GM21367 (cell line): ENCODE measurements around the gene MAGI1.

Experiments used
- ATAC-seq: cut with Tn5 transposase; IDR thresholded peaks from one replicate; pipeline ENCODE4 v1.9.1; 2021; ENCODE audit not compliant: unreplicated experiment

MAGI1 gene

GRCh38 chr3:65401359-65402305 is 637.1 kb downstream of the MAGI1 start:
- ATAC-seq: no peak

DNA sequence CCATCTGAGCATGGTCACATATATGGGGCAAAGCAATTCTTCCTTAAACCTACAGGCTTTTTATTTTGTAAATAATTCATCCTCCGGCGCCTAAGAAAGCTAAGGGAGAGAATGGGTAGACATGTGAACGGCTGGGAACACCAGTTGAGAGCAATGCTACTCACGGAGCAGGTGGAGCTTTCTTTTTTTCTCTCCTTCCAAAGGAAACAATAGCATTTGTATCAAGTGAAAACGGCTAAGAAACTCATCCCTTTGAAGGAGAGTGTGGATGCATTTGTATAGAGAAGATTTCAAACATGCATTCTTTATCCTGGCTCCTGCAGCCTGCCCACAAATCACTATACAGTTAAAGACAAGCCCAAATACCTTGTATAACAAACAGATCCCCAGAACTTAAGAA is 637.8 kb downstream of the MAGI1 start:
- ATAC-seq: no peak

DNA sequence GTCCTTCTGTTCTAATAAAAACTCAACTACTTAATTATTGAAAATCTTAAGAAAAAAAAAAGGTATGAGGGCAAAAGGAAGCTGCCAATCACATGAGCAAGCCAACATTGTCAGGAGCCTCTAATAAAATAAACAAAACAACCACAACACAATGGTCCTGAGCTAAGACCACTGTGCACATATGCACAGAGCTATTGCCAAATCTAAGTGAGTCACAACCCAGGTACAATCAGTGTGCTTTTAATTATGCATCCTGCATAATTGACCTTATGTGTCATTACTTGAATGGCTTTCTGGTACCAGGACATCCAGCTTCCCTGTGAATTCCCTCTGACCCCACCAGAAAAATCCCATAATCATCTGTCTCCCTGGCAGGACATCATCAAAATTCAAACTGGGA is 639.8 kb downstream of the MAGI1 start:
- no peak for ATAC-seq

- ATAC-seq: no peak
Observed at GRCh38 chr3:65396078-65396477, 642.6 kb downstream of the MAGI1 start.

DNA sequence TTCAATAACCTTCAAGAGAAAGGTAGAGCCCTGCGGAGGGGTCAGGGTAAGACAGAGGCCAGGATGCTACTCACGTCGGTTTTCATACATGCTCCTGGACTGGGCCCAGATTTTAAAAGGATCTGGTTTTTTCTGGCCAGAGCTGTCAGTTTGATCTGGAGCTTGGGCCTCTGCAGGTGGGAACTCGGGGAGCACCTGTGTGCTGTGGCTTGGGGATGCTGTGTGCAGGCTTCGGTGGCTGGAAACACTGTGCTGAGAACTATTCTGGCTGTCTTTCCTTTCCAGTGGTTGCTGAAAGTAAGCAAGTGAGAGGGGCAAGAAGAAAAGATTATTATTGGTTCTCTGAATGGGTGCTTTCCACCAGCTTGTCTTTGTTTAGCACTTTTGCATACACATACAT is 647.6 kb downstream of the MAGI1 start:
- ATAC-seq: no peak

DNA sequence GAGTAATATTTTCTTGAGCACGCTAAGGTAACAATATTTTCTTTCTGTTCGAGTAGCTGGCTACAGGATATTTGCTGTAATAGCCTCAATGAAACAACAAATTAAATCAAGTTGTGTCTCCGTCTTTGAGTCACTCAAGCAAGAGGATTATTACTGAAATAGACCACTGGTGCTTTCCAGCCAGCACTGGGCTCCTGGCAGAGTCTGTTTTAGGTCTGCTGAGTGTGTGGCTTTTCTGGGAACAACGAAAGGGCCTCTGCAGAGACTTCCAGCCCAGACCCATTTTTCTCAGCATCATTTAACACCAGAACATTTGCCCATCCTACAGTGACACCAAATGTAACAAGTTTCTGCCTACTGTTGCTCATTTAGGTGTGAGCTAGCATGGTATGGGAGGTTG is 652.9 kb downstream of the MAGI1 start:
- ATAC-seq: no peak

- no peak for ATAC-seq
Observed at GRCh38 chr3:65381496-65382010, 657.2 kb downstream of the MAGI1 start.

- ATAC-seq: no peak
Observed at GRCh38 chr3:65379223-65379622, 659.5 kb downstream of the MAGI1 start.

- no peak for ATAC-seq
Observed at GRCh38 chr3:65377637-65378036, 661.1 kb downstream of the MAGI1 start.

DNA sequence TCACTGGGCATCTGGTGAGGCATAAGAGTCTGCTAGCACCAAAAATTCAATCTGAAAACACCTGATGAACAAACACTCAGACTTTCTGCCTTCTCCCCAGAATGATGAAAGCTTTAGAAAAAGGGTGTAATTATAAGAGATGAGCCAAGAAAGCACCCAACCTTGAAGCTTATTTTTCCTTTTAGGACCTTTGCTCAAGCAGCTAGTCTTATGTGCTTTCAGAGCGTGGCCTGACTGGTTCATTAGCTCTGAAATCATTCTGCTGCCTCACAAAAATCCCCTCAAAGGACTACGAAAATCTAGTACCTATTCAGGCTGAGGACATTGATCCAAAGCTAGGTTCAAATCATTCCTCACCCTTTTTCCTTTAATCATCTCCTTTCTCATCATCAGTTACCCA is 662.3 kb downstream of the MAGI1 start:
- no peak for ATAC-seq

GRCh38 chr3:65371053-65371452 is 667.7 kb downstream of the MAGI1 start:
- ATAC-seq: no peak

DNA sequence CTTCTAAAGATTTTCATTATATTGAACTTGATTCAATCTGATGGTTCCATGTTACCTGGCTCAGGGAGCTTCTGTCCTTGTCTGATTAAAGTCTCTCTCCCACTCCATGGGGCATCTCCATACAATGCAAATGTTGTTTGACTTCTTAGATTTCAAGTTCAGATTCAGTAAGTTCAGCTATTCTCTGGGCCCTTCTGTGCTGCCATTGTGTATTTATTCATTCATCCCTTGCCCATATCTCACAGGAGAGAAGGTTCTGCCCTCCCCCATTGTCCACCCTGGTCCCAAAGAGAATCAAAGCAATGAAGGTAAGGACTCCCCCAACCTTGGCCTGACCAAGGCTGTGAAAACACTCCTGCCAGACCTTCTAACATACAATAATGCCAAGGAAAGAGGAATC is 669.9 kb downstream of the MAGI1 start:
- no peak for ATAC-seq

GRCh38 chr3:65362688-65363087 is 676.0 kb downstream of the MAGI1 start:
- no peak for ATAC-seq

DNA sequence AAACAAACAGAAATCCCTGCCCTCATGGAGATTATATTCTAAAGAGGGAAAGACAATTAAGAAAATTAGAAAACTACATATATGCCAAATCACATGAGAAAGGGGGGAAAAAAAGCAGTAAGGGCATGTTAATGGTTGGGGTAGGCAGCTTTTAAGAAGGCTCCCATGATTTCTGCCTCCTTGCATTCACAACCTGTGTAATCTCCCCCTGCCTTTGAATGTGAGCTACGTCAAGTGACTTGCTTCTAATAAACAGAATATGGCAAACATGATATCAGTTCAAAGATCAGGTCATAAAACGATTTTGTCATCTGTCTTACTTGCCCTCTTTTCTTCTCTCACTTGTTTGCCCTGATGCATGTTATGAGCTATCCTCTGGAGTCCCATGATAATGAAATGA is 677.3 kb downstream of the MAGI1 start:
- no peak for ATAC-seq

- no peak for ATAC-seq
Observed at GRCh38 chr3:65356331-65357248, 682.1 kb downstream of the MAGI1 start.

- no peak for ATAC-seq
Observed at GRCh38 chr3:65354880-65355279, 683.8 kb downstream of the MAGI1 start.

- ATAC-seq: no peak
Observed at GRCh38 chr3:65352951-65353350, 685.8 kb downstream of the MAGI1 start.

DNA sequence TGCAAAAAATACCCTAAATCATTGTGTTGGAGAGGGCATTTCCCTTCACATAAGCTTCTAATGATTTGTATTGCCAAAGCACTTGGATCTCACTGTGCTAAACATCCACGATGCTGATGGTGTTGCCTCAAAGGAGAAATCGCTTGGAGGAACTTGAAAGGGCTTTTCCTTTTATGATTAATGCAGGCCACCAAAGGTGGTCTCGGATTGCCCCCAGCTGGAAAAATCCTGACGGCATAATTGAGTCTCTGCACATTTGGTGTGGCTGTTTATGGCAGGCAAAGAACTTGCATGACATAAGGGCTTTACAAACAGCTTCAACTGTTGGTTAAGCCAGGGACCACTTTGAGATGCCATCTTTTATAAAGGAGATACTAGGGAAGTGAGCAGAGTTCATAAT is 687.0 kb downstream of the MAGI1 start:
- no peak for ATAC-seq

DNA sequence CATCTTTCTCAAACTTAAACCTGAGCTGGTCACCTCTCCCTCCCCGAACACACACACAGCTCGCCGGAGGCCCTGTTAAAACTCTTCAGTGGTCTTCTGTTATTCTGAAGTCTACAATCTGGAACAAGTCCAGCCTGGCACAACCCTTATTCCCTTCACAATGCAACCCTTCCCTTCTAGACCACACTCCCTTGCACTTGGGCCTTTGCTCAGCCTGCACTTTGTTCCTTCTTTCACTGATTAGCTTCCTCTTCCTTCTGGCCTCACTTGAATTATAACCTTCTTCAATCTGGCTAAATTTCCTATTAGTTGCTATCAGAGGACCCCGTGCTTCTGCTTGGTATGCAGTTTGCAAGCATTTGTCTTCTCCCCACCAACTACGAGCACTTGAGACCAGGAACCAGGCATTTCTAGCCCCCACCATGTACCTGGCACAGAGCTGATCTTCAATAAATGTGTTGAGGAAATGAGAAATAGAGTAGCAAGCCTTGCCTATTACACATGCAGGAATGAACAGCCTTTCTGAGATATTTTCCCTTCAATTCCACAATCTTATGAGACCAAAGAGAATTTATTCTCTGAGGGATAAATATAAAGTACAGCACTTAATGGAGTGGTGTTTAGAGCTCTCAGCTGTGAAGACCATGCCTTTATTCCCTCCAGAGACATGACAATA is 687.8 kb downstream of the MAGI1 start:
- ATAC-seq: no peak

GRCh38 chr3:65348398-65348995 is 690.2 kb downstream of the MAGI1 start:
- ATAC-seq: no peak

GRCh38 chr3:65347166-65347565 is 691.6 kb downstream of the MAGI1 start:
- ATAC-seq: no peak
